GM23338 (cell line): ENCODE data around the gene RABGAP1L. TPM values are rescaled to one million over a fixed set of nuclear protein-coding genes. Genes with fewer than 3 reads are reported as not detected.
A peak's percentile ranks its signal among the peaks of the same experiment; 100 is the strongest.

Experiments used
- ATAC-seq: fragments of 200-7000 bp; cut with Tn5 transposase; 3 replicates; pipeline ENCODE4 v1.9.1; 2020
- DNase-seq: peaks from one replicate; pipeline ENCODE4 v3.0.0-alpha.2; 2015; ENCODE audit warnings: low spot score
- H2AFZ ChIP-seq: fragments of 200-600 bp; sonication (generic); 2 replicates; pipeline ENCODE4 v1.8.0; 2016; ENCODE audit warnings: antibody characterized with exemption, mild to moderate bottlenecking, moderate library complexity
- H3F3A ChIP-seq: fragments of 200-600 bp; sonication (generic); replicated peaks from 2 replicates; pipeline ENCODE4 v1.8.0; 2017; ENCODE audit warnings: antibody characterized with exemption, mixed run types, low read depth
- H3K27ac ChIP-seq: fragments of 200-600 bp; sonication (generic); 2 replicates; pipeline ENCODE4 v1.6.1; 2016; ENCODE audit warnings: low read depth
- H3K27me3 ChIP-seq: fragments of 200-600 bp; sonication (generic); 2 replicates; pipeline ENCODE4 v1.8.0; 2016; ENCODE audit warnings: mild to moderate bottlenecking, mixed run types, moderate library complexity; ENCODE audit not compliant: insufficient read depth
- H3K36me3 ChIP-seq: fragments of 200-600 bp; sonication (generic); 2 replicates; pipeline ENCODE4 v1.8.0; 2016; ENCODE audit warnings: mild to moderate bottlenecking; ENCODE audit not compliant: insufficient read depth
- H3K4me1 ChIP-seq: fragments of 200-600 bp; sonication (generic); 2 replicates; pipeline ENCODE4 v1.8.0; 2016; ENCODE audit warnings: mild to moderate bottlenecking, moderate library complexity; ENCODE audit not compliant: insufficient read depth
- H3K4me2 ChIP-seq: fragments of 200-600 bp; sonication (generic); 2 replicates; pipeline ENCODE4 v1.7.1; 2017; ENCODE audit warnings: mixed run types
- H3K4me3 ChIP-seq: fragments of 200-600 bp; sonication (generic); 2 replicates; pipeline ENCODE4 v1.6.1; 2016; ENCODE audit warnings: mixed run types
- H3K79me2 ChIP-seq: fragments of 200-600 bp; sonication (generic); replicated peaks from 2 replicates; pipeline ENCODE4 v1.8.0; 2017; ENCODE audit warnings: mild to moderate bottlenecking; ENCODE audit not compliant: insufficient read depth
- H3K9me2 ChIP-seq: fragments of 200-600 bp; sonication (generic); 2 replicates; pipeline ENCODE4 v1.8.0; 2017; ENCODE audit not compliant: insufficient read depth
- H4K20me1 ChIP-seq: fragments of 200-600 bp; sonication (generic); replicated peaks from 2 replicates; pipeline ENCODE4 v1.8.0; 2017; ENCODE audit warnings: mild to moderate bottlenecking; ENCODE audit not compliant: insufficient read depth
- H3K27ac Mint-ChIP-seq: 2 replicates; pipeline ENCODE4 v1.8.0; 2020; ENCODE audit warnings: inconsistent platforms, mild to moderate bottlenecking, moderate library complexity, mixed read lengths
- H3K27me3 Mint-ChIP-seq: 3 replicates; pipeline ENCODE4 v1.8.0; 2022; ENCODE audit warnings: low read depth, mild to moderate bottlenecking, moderate library complexity, mixed read lengths, inconsistent platforms; ENCODE audit not compliant: insufficient read depth, poor library complexity
- H3K36me3 Mint-ChIP-seq: 3 replicates; pipeline ENCODE4 v1.8.0; 2021; ENCODE audit warnings: low read depth, mild to moderate bottlenecking, inconsistent platforms, moderate library complexity, mixed read lengths
- H3K4me1 Mint-ChIP-seq: 3 replicates; pipeline ENCODE4 v1.8.0; 2020; ENCODE audit warnings: mild to moderate bottlenecking, inconsistent platforms, mixed read lengths
- H3K4me3 Mint-ChIP-seq: 3 replicates; pipeline ENCODE4 v1.8.0; 2021; ENCODE audit warnings: moderate library complexity, mild to moderate bottlenecking, inconsistent platforms, mixed read lengths
- H3K9me3 Mint-ChIP-seq: 3 replicates; pipeline ENCODE4 v1.8.0; 2020; ENCODE audit warnings: moderate library complexity, mild to moderate bottlenecking, inconsistent platforms, mixed read lengths
- CREB1 ChIP-seq: fragments of 250-450 bp; sonication (Bioruptor Pico); IDR thresholded peaks from 2 replicates; pipeline ENCODE4 v1.5.0; 2020; ENCODE audit warnings: low read depth, mild to moderate bottlenecking, moderate library complexity
- ETS1 ChIP-seq: IDR thresholded peaks from 2 replicates; pipeline ENCODE4 v1.6.1; 2016; ENCODE audit warnings: antibody characterized with exemption
- EZH2 ChIP-seq: fragments of 200-600 bp; sonication (generic); IDR thresholded peaks from one replicate; pipeline ENCODE4 v1.8.0; 2017; ENCODE audit warnings: antibody characterized with exemption, mild to moderate bottlenecking, low read depth; ENCODE audit not compliant: unreplicated experiment
- EZH2phosphoT487 ChIP-seq: fragments of 200-600 bp; sonication (generic); IDR thresholded peaks from one replicate; pipeline ENCODE4 v1.8.1; 2018; ENCODE audit warnings: antibody characterized with exemption; ENCODE audit not compliant: unreplicated experiment
- JUNB ChIP-seq: IDR thresholded peaks from one replicate; pipeline ENCODE4 v1.6.1; 2016; ENCODE audit warnings: antibody characterized with exemption; ENCODE audit not compliant: unreplicated experiment
- NANOG ChIP-seq: IDR thresholded peaks from 2 replicates; pipeline ENCODE4 v1.6.1; 2016; ENCODE audit warnings: antibody characterized with exemption, borderline replicate concordance
- POLR2AphosphoS5 ChIP-seq: IDR thresholded peaks from 2 replicates; pipeline ENCODE4 v1.6.1; 2016; ENCODE audit warnings: antibody characterized with exemption, low read depth
- REST ChIP-seq: IDR thresholded peaks from one replicate; pipeline ENCODE4 v1.6.1; 2018; ENCODE audit warnings: antibody characterized with exemption; ENCODE audit not compliant: unreplicated experiment
- STAT1 ChIP-seq: IDR thresholded peaks from one replicate; pipeline ENCODE4 v1.6.1; 2016; ENCODE audit warnings: antibody characterized with exemption; ENCODE audit not compliant: unreplicated experiment
- ZNF114 ChIP-seq: fragments of 250-450 bp; sonication (Bioruptor Pico); IDR thresholded peaks from 2 replicates; pipeline ENCODE4 v1.5.0; 2020; ENCODE audit warnings: mild to moderate bottlenecking, moderate library complexity
- ZNF331 ChIP-seq: fragments of 250-450 bp; sonication (Bioruptor Pico); IDR thresholded peaks from 2 replicates; pipeline ENCODE4 v1.5.0; 2020; ENCODE audit warnings: low read depth, mild to moderate bottlenecking, moderate library complexity
- ZNF462 ChIP-seq: fragments of 250-450 bp; sonication (Bioruptor Pico); IDR thresholded peaks from 2 replicates; pipeline ENCODE4 v1.5.0; 2020; ENCODE audit warnings: mild to moderate bottlenecking, moderate library complexity
- polyA plus RNA-seq: library from polyadenylated mRNA; unstranded; fragments of >200 nt; fragmentation: Nextera tagmentation; extraction: Ambion mirVana; gene quantifications from 2 replicates; pipeline ENCODE4 v1.2.1, GENCODE V29; 2016
- total RNA-seq: library from RNA; depleted of rRNA; stranded (reverse); fragments of >200 nt; shearing (Covaris generic); gene quantifications from 2 replicates; pipeline ENCODE4 v1.2.3, GENCODE V29; 2014
- TF ChIP-seq, protein P1 (sequence below), 2 experiments: fragments of 200-600 bp in 1 of 2; sonication (generic) in 1 of 2; conservative IDR thresholded peaks; 2 replicates each; pipeline versions ENCODE4 v1.5.1 to v1.6.1; 2016 to 2017; ENCODE audit warnings: antibody characterized with exemption in 2 of 2, low read depth in 2 of 2, mild to moderate bottlenecking in 2 of 2, moderate library complexity in 1 of 2

Gene RABGAP1L
- total and polyA plus RNA-seq, 2 experiments from 2014 or later: 83.2 to 136 TPM

DNA sequence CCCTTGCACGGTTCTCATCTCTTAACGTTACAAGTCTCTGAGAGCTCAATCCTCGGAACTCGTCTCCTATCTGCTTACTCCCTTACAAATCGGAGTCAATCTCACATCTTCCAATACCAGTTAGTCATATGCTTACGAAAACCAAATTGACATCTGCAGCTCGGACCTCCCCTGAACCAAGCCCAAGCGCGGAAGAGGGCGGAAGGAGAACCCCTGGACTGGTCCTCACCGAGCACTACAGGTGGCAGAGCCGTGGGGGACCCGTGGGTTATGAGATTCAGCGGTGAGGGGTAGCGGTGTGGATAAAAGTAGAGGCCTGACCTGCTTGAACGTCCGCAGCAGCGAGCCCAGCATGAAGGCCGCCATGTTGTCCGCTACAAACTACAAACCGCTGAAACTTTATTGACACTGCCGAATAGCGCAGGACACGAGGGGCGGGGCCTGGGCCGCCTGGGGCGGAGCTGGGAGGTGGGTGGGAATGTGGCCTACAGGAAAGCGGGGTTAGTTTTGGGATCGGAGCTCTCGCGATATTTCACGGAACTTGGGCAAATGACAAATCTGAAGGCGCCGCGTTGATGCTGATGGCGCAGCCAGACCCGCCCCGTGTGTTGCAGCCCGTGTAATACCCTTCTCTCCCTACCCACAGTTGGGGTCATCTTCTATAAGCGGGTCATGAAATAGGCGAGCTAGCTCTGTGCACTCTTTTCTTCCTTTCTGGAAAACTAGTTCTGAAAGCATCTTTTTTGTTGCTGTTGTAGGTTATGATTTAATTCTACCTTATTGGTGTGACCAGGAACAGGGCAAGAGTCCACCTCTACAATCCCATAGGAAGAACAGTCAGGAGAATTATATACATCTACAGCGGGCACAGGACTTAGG, 864.0 kb downstream of the RABGAP1L start, which contains the start of gene MRPS14:
Gene MRPS14 (minus strand): TSS at position 383 of the 879 bp plus-strand sequence. CDS start 17 bp downstream, at position 366.
- Histone ChIP-seq H3K36me3 (peaks cover 3% of the 10 kb centered on the region; the same call in 1 of the 2 replicates), H4K20me1 (peaks cover 5% of the 10 kb centered on the region; the same call in 1 of the 2 replicates), H3K9me2 (peaks cover 10% of the 10 kb centered on the region), H3F3A (no peaks in the 10 kb centered on the region), H2AFZ (peak within 1 kb of the TSS; percentile 89), H3K4me1 (no peaks in the 10 kb centered on the region), H3K27me3 (no peaks in the 10 kb centered on the region), H3K27ac (peak within 1 kb of the TSS; percentile 60; the same call in 1 of the 2 replicates), H3K79me2 (peaks cover 38% of the 10 kb centered on the region), H3K4me2 (peak within 1 kb of the TSS; percentile 81), H3K4me3 (peak within 1 kb of the TSS; percentile 80)
- TF ChIP-seq POLR2AphosphoS5 (peak; percentile 85), JUNB (no peak), ZNF462 (CRISPR knock-in tag) (no peak; the same call in 1 of the 2 replicates), EZH2 (no peak), EZH2phosphoT487 (no peak), NANOG (no peak; the same call in 1 of the 2 replicates), ZNF331 (CRISPR knock-in tag) (no peak), ETS1 (peak; percentile 46; the same call in 1 of the 2 replicates), STAT1 (no peak), CREB1 (CRISPR knock-in tag) (peak; percentile 92), REST (no peak), ZNF114 (no peak)
- TF ChIP-seq, protein P1, sequence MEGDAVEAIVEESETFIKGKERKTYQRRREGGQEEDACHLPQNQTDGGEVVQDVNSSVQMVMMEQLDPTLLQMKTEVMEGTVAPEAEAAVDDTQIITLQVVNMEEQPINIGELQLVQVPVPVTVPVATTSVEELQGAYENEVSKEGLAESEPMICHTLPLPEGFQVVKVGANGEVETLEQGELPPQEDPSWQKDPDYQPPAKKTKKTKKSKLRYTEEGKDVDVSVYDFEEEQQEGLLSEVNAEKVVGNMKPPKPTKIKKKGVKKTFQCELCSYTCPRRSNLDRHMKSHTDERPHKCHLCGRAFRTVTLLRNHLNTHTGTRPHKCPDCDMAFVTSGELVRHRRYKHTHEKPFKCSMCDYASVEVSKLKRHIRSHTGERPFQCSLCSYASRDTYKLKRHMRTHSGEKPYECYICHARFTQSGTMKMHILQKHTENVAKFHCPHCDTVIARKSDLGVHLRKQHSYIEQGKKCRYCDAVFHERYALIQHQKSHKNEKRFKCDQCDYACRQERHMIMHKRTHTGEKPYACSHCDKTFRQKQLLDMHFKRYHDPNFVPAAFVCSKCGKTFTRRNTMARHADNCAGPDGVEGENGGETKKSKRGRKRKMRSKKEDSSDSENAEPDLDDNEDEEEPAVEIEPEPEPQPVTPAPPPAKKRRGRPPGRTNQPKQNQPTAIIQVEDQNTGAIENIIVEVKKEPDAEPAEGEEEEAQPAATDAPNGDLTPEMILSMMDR (conservative IDR thresholded peaks at IDR 0.05; ENCODE audit: low read depth in 2 of 2): no peak
- H3K9me3 Mint-ChIP-seq: no peaks in the 10 kb centered on the region
- peak within 1 kb of the TSS; percentile 96 for H3K4me3 Mint-ChIP-seq
- peak; percentile 100 for DNase-seq
- peaks cover 4% of the 10 kb centered on the region for H3K27me3 Mint-ChIP-seq
- H3K4me1 Mint-ChIP-seq: no peaks in the 10 kb centered on the region; the same call in 2 of the 3 replicates
- peak; percentile 97 for ATAC-seq
- H3K27ac Mint-ChIP-seq: peak within 1 kb of the TSS; percentile 93
- H3K36me3 Mint-ChIP-seq: no peaks in the 10 kb centered on the region
